Small intestine (tissue), 7 donors: ENCODE data around the gene PRKCD. TPM values are rescaled to one million over a fixed set of nuclear protein-coding genes. Genes with fewer than 3 reads are reported as not detected.
A peak's percentile ranks its signal among the peaks of the same experiment; 100 is the strongest.

Experiments
- DNase-seq, 2 donors: peaks; one replicate each; pipeline versions ENCODE4 v3.0.0 to v3.0.0-alpha.2; 2013
- FAIRE-seq: peaks from 2 replicates; lab custom pipeline; 2012; peaks lifted over from hg19 to GRCh38; lab: Jason Lieb, UNC
- H3K27ac ChIP-seq, 3 donors: one replicate each; pipeline ENCODE4 v1.5.1; 2013; ENCODE audit warnings: low read length in 2 of 3, mild to moderate bottlenecking in 2 of 3, control low read depth in 1 of 3, inconsistent platforms in 1 of 3, low read depth in 1 of 3, moderate library complexity in 1 of 3
- H3K27me3 ChIP-seq, 3 donors: one replicate each; pipeline ENCODE4 v1.6.1; 2013; ENCODE audit warnings: low read length in 3 of 3, inconsistent platforms in 1 of 3; ENCODE audit not compliant: control insufficient read depth in 3 of 3, insufficient read depth in 3 of 3
- H3K36me3 ChIP-seq, 3 donors: one replicate each; pipeline ENCODE4 v1.6.1; 2013; ENCODE audit warnings: low read length in 3 of 3, inconsistent platforms in 1 of 3, low read depth in 1 of 3, mild to moderate bottlenecking in 1 of 3, moderate library complexity in 1 of 3; ENCODE audit not compliant: control insufficient read depth in 3 of 3, insufficient read depth in 2 of 3
- H3K4me1 ChIP-seq, 3 donors: one replicate each; pipeline ENCODE4 v1.6.1; 2013; ENCODE audit warnings: low read length in 2 of 3, inconsistent platforms in 1 of 3, low read depth in 1 of 3, mild to moderate bottlenecking in 1 of 3, moderate library complexity in 1 of 3; ENCODE audit not compliant: control insufficient read depth in 3 of 3, insufficient read depth in 2 of 3
- H3K4me3 ChIP-seq, 3 donors: one replicate each; pipeline ENCODE4 v1.5.1; 2013; ENCODE audit warnings: low read length in 3 of 3, control low read depth in 1 of 3, inconsistent platforms in 1 of 3, low read depth in 1 of 3, mild to moderate bottlenecking in 1 of 3, moderate library complexity in 1 of 3
- H3K9me3 ChIP-seq, 2 donors: one replicate each; pipeline ENCODE4 v1.6.1; 2013; ENCODE audit warnings: low read depth in 1 of 2, low read length in 1 of 2; ENCODE audit not compliant: control insufficient read depth in 2 of 2, insufficient read depth in 1 of 2
- WGBS, 3 donors: extraction: QIAGEN DNeasy Blood & Tissue Kit; methylation state at CpG; one replicate each; pipeline ENCODE4 v1.1.7; 2013; 5-methylcytosine and 5-hydroxymethylcytosine counted together
- polyA plus RNA-seq, 4 donors: library from polyadenylated mRNA; stranded (reverse) in 3 of 4; unstranded in 1 of 4; fragments of 200-250 nt in 3 of 4; fragments of 120-200 nt in 1 of 4; gene quantifications; one replicate each; pipeline versions ENCODE4 v1.2.1 to v1.2.3, GENCODE V29; 2013
- donor health status: healthy with polysubstance abuse.
- donor health status: control.
- donor health status: control.
- donor health status: Bipolar disorder and iron deficiency.
- donor health status: healthy.

The PRKCD gene
- polyA plus RNA-seq, 4 donors = 28.9 to 150 (median 67.2) TPM

DNA sequence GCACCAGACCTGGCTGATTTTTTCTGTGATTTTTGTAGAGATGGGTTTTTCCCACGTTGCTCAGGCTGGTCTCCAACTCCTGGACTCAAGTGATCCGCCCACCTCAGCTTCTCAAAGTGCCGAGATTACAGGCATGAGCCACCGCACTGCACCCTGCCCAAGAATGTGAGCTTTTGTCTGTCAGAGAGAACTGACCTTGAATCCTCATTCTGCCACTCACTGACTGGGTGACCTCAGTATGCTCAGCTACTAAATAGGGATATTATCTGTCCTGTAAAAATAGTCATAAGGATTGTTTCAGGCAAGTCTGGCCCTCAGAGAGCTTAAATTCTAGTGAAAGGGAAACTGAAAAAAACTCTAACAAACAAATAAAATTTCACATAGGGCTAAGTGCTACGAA lies 28.7 kb upstream of the PRKCD start:
- Histone ChIP-seq H3K4me3 (no peak overlapping the region), H3K4me1 (peaks cover 0 to 11% (median 10%) of the 10 kb centered on the region in 3 donors), H3K9me3 (no peaks in the 10 kb centered on the region), H3K36me3 (no peaks in the 10 kb centered on the region), H3K27me3 (no peaks in the 10 kb centered on the region), H3K27ac (peak overlapping the region in 1 of 3 donors; percentile 32)
- 46 to 71% (median 58%) methylated on average over 5 of the region's 5 CpGs for WGBS, 3 donors
- DNase-seq = peak in 1 of 2 donors; percentile 66
- no peak for FAIRE-seq

- DNase-seq (peak; percentile 84 to 89), FAIRE-seq (no peak)
- peaks cover 0 to 8% (median 7%) of the 10 kb centered on the region in 3 donors for H3K4me1 ChIP-seq
- no peak overlapping the region for H3K4me3 ChIP-seq
- 14 to 25% (median 18%) methylated on average over 6 of the region's 6 CpGs for WGBS, 3 donors
- H3K27me3 ChIP-seq = no peaks in the 10 kb centered on the region
- no peaks in the 10 kb centered on the region for H3K36me3 ChIP-seq
- H3K27ac ChIP-seq = no peak overlapping the region
- no peaks in the 10 kb centered on the region for H3K9me3 ChIP-seq
Observed at GRCh38 chr3:53134631-53135232, 26.3 kb upstream of the PRKCD start.

GRCh38 chr3:53137221-53137620 lies 23.8 kb upstream of the PRKCD start:
- Histone ChIP-seq H3K27me3 (no peaks in the 10 kb centered on the region), H3K36me3 (no peaks in the 10 kb centered on the region), H3K4me1 (no peaks in the 10 kb centered on the region), H3K9me3 (no peaks in the 10 kb centered on the region), H3K4me3 (no peak overlapping the region), H3K27ac (no peak overlapping the region)
- 44 to 57% (median 53%) methylated on average over 2 of the region's 2 CpGs for WGBS, 3 donors
- no peak for DNase-seq
- FAIRE-seq = no peak

DNA sequence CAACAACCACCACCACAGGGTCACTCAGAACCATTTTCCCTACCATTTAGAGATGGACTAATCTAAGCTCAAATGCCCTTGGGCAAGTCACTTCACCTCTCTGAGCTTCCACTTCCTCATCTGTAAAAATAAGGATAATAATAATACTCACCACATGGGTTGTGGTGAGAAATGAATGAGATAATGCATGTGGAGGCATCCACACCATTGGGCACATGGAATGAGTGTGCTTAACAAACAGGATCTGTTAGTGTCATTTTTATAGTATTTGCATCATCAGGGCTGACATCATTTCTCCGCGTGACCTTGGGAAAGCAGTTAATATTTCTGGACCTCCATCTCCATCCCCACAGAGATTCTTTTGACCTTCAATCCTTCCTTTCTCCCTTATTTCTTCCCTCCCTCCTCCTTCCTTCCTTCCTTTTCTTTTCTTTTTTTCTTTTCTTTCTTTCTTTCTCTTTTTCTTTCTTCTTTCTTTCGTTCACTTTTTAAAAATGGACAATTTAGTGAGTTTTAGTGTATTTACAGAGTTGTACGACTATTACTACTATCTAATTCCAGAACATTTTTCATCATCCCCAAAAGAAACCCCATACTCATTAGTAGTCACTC lies 23.1 kb upstream of the PRKCD start:
- DNase-seq (no peak), FAIRE-seq (no peak)
- no peak overlapping the region for H3K27ac ChIP-seq
- WGBS, 3 donors = 93 to 97% (median 93%) methylated on average over 4 of the region's 4 CpGs
- H3K27me3 ChIP-seq = no peaks in the 10 kb centered on the region
- no peak overlapping the region for H3K4me3 ChIP-seq
- H3K4me1 ChIP-seq = no peaks in the 10 kb centered on the region
- H3K9me3 ChIP-seq = no peaks in the 10 kb centered on the region
- H3K36me3 ChIP-seq = no peaks in the 10 kb centered on the region

DNA sequence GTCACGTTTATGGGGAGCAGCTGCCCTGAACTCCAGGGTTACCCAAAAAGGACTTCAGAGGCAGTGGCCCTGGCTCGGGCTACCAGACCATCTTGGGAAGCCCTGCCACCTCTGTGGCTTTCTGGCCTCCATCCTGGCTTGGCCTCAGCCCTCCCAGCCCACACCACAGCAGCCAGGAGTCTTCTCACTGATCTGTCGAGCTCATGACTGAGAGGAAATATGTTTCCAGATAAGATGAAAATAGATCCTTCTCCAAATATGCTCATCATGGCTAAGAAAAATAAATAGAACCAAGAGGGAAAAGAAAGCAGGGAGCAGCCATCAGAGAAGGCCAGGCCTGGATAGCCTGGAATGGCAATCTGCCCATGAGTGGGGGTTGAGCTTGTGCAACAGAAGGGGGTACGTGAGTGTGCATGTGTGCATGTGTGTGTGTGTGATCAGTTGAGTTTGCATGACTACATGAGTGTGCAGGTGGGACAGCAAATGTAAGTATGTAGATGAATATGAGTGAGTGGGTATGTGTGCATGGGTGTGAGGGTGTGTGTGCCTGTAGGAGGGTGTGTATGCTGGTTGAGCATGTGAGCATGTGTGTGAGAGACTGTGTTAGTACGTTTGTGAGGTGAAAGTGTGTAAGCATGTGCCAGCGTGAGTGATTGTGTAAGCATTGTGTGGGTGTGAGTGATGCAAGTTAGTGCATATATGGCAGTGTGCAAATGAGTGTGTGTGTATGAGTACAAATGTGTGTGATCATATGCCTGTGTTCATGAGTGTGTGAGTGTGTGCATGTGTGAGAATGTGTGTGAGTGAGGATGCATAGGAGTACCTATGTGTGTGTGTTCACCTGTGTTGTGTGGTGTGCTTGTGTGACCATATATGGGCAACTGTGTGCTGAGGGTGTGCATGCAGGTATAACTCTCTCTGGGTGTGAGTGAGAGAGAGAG lies 20.8 kb upstream of the PRKCD start:
- Histone ChIP-seq H3K36me3 (no peaks in the 10 kb centered on the region), H3K9me3 (no peaks in the 10 kb centered on the region), H3K27me3 (no peaks in the 10 kb centered on the region), H3K4me1 (peaks cover 0 to 4% (median 2%) of the 10 kb centered on the region in 3 donors), H3K4me3 (no peak overlapping the region), H3K27ac (no peak overlapping the region)
- FAIRE-seq (no peak), DNase-seq (no peak)
- 60 to 77% (median 69%) methylated on average over 6 of the region's 6 CpGs for WGBS, 3 donors

DNA sequence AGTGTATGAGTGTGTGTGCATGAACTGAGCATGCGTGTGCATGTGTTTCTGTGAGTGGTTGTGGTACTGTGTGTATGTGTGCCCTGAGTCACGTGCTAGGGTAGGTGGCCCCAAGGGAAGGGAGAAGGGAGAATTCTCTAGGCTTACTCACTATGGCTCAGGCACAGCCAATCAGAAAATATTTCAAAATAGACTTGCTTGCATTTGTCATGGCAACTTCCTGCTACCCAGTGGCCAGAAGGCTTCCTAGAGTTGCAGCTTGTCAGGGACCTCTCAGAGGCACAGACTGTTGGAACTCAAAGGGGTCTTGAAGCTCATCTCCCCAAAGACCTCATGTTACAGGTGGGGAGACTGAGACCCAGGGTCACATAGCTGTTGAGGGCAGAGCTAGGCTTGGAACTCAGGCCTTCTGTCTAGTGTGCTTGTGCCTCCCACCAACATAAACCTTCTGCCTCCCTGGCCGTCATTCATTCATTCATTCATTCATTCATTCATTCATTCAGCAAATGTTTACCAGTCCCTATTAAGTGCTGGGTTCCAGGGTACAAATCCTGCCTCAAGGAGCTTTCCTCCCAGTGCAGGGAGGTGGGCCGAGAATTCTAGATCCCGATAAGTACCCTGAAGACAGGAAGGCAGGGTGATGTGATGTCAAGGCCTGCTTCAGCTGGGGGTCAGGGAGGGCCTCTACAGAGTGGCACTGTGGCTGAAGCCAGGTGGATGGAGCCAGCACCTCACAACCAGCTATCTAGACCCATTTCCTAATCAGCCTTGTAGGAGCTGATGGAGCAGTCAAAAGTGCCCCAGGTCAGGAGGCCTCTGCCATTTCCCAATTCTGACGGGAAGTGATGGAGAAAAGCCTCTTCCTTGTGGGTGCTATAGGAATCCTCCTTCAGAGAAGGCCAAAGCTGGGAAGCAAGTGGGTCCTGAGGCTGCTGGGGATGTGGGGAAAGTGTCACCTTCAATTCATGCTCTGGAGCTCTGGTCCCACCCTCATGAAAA lies 19.9 kb upstream of the PRKCD start:
- FAIRE-seq (no peak), DNase-seq (no peak)
- 80 to 84% (median 81%) methylated on average over 6 of the region's 6 CpGs for WGBS, 3 donors
- Histone ChIP-seq H3K4me1 (peaks cover 0 to 9% (median 6%) of the 10 kb centered on the region in 3 donors), H3K4me3 (no peak overlapping the region), H3K27ac (no peak overlapping the region), H3K36me3 (no peaks in the 10 kb centered on the region), H3K27me3 (no peaks in the 10 kb centered on the region), H3K9me3 (no peaks in the 10 kb centered on the region)

GRCh38 chr3:53142986-53143385 lies 18.0 kb upstream of the PRKCD start:
- H3K27ac ChIP-seq = no peak overlapping the region

More at GRCh38 chr3:53142986-53143385, 18.0 kb upstream of the PRKCD start:
- Histone ChIP-seq H3K27me3 (no peaks in the 10 kb centered on the region), H3K36me3 (no peaks in the 10 kb centered on the region), H3K4me1 (peaks cover 0 to 23% (median 9%) of the 10 kb centered on the region in 3 donors), H3K4me3 (no peak overlapping the region), H3K9me3 (no peaks in the 10 kb centered on the region)
- 63 to 91% (median 80%) methylated on average over 3 of the region's 3 CpGs for WGBS, 3 donors
- FAIRE-seq = no peak
- no peak for DNase-seq
